GM12878 (cell line): ENCODE measurements around the gene ANKRD13C. TPM values are rescaled to one million over a fixed set of nuclear protein-coding genes. Genes with fewer than 3 reads are reported as not detected.

Experiments used
- CBX5 ChIP-seq: sonication (generic); IDR thresholded peaks from 2 replicates; pipeline ENCODE4 v1.6.1; 2016; ENCODE audit warnings: low read depth, moderate library complexity, mild to moderate bottlenecking, inconsistent platforms
- CUX1 ChIP-seq: IDR thresholded peaks from 2 replicates; pipeline ENCODE4 v1.6.1; 2012; ENCODE audit warnings: improper control_type of control experiment, low read depth, low read length; ENCODE audit not compliant: insufficient replicate concordance
- IKZF2 ChIP-seq, 2 experiments: fragments of 450-650 bp; IDR thresholded peaks; 2 replicates each; pipeline ENCODE4 v1.6.1; 2017; ENCODE audit warnings: mild to moderate bottlenecking in 2 of 2, moderate library complexity in 2 of 2
- SUZ12 ChIP-seq: fragments of 200-600 bp; sonication (generic); IDR thresholded peaks from one replicate; pipeline ENCODE4 v1.6.1; 2018; ENCODE audit warnings: antibody characterized with exemption, mild to moderate bottlenecking; ENCODE audit not compliant: unreplicated experiment
- WRNIP1 ChIP-seq: IDR thresholded peaks from 2 replicates; pipeline ENCODE4 v1.6.1; 2011; ENCODE audit warnings: low read depth, low read length, improper control_type of control experiment, borderline replicate concordance
- ZNF592 ChIP-seq: fragments of 450-650 bp; IDR thresholded peaks from 2 replicates; pipeline ENCODE4 v1.6.1; 2017; ENCODE audit warnings: mild to moderate bottlenecking, moderate library complexity
- polyA plus RNA-seq, 11 experiments: library from polyadenylated mRNA; depleted of rRNA in 4 of 11; unstranded in 6 of 11; stranded (reverse) in 5 of 11; fragments of >200 nt; fragmentation: Nextera tagmentation in 4 of 11; fragmentation: Illumina TruSeq in 1 of 11; extraction: Ambion mirVana in 4 of 11; extraction: Trizol in 1 of 11; gene quantifications; 1 replicate in 1 of 11; 2 replicates in 10 of 11; pipeline versions ENCODE4 v1.2.1 to v1.2.3, GENCODE V29; 2011 to 2016; ENCODE audit warnings: inconsistent platforms in 2 of 11, missing spikeins in 2 of 11, low read depth in 1 of 11
- total RNA-seq, 4 experiments: library from RNA; depleted of rRNA in 3 of 4; stranded (reverse); fragments of >200 nt in 3 of 4; fragmentation: Illumina TruSeq in 1 of 4; extraction: Trizol in 1 of 4; gene quantifications; 2 replicates each; pipeline versions ENCODE4 v1.2.1 to v1.2.3, GENCODE V29; 2013 to 2021

Gene ANKRD13C
- total and polyA plus RNA-seq, 10 of the 15 experiments (the other 5 are each of a cell fraction or from before 2014, with no cell fraction given) = 3.7 to 24.4 (median 14.1) TPM

GRCh38 chr1:70400335-70400734 lies 45.8 kb upstream of the ANKRD13C start (continued):
- TF ChIP-seq SUZ12 = no peak
- TF ChIP-seq CBX5 = no peak
- TF ChIP-seq CUX1 = no peak
- TF ChIP-seq IKZF2 (IDR thresholded peaks at IDR 0.05) = no peak
- TF ChIP-seq ZNF592 = no peak
- no peak for TF ChIP-seq WRNIP1
- TF ChIP-seq, all 136 proteins: peak for 0
